ACHN (cell line): Measurements from ENCODE around the gene STX10.

Experiments
- DNase-seq: peaks from one replicate; pipeline ENCODE4 v3.0.0-alpha.2; 2015
- in situ Hi-C: cut with HindIII; loops from 2 replicates; pipeline ENCODE4 v1.10.0; 2017; ENCODE audit warnings: low sequenced_read_pairs, low pct_ligation_motif_present, low pct_unique_long_range_greater_than_20kb

Gene STX10

GRCh38 chr19:13095934-13096927, 53.9 kb downstream of the STX10 start:
- in situ Hi-C loops = no loop called here
- no peak for DNase-seq

- in situ Hi-C loops = no loop called here
These were observed 54.8 kb downstream of the STX10 start for GRCh38 chr19:13095393-13095784.

GRCh38 chr19:13094771-13095392, 55.3 kb downstream of the STX10 start:
- DNase-seq = no peak
- in situ Hi-C loops = no loop called here

More at GRCh38 chr19:13095393-13095784, 54.8 kb downstream of the STX10 start:
- DNase-seq = no peak

- DNase-seq = no peak
- in situ Hi-C loops = no loop called here
These were observed 56.1 kb downstream of the STX10 start for GRCh38 chr19:13094106-13094504.
